Central memory CD8-positive, alpha-beta T cell (primary cell): ENCODE data around the gene CCDC12.
A peak's percentile ranks its signal among the peaks of the same experiment; 100 is the strongest.

ENCODE experiments used
- ATAC-seq: fragments of 150-1000 bp; cut with Tn5 transposase; replicated peaks from 2 replicates; pipeline ENCODE4 v1.10.0; 2022; ENCODE audit warnings: mild to moderate bottlenecking, moderate FRiP score, moderate number of reproducible peaks; ENCODE audit not compliant: poor library complexity, severe bottlenecking; ENCODE audit errors: extremely low read depth
- DNase-seq, 2 donors: peaks; one replicate each; pipeline ENCODE4 v3.0.0; 2021; ENCODE audit warnings: low spot score in 2 of 2
- H3K27ac Mint-ChIP-seq: one replicate; pipeline ENCODE4 v1.8.0; 2022; ENCODE audit warnings: low read depth, mild to moderate bottlenecking, moderate library complexity, mixed read lengths
- H3K27me3 Mint-ChIP-seq: one replicate; pipeline ENCODE4 v1.8.0; 2022; ENCODE audit warnings: mixed read lengths
- H3K36me3 Mint-ChIP-seq: one replicate; pipeline ENCODE4 v1.8.0; 2022; ENCODE audit warnings: mild to moderate bottlenecking, moderate library complexity, mixed read lengths; ENCODE audit not compliant: insufficient read depth
- H3K4me1 Mint-ChIP-seq: one replicate; pipeline ENCODE4 v1.8.0; 2022; ENCODE audit warnings: mixed read lengths
- H3K4me3 Mint-ChIP-seq: one replicate; pipeline ENCODE4 v1.8.0; 2022; ENCODE audit warnings: mild to moderate bottlenecking, moderate library complexity, mixed read lengths
- H3K9me3 Mint-ChIP-seq: one replicate; pipeline ENCODE4 v1.8.0; 2022; ENCODE audit warnings: mixed read lengths

The CCDC12 gene

DNA sequence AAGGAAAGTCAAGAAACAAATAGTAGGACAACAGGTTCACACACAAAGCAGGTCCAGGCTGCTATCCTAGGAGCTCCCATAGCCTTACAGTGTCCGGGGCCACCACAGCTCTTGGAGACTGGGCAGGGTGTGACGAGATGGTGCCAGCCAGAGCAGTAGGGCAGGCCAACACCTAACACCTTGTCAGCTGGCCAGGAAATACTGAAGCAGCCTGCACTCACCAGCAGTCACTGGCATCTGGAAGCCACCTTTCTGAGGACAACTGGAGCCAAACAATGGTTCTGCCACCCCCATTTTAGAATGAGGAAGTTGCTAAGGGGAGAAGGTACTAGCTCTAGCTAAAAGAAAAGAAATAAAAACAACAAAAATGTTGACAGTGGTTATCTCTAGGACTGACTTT, 47.2 kb downstream of the CCDC12 start:
- DNase-seq, result no peak
- no peak for ATAC-seq
- Mint-ChIP-seq H3K4me1 (peaks cover 68% of the 10 kb centered on the region), H3K9me3 (peaks cover 10% of the 10 kb centered on the region), H3K27me3 (no peaks in the 10 kb centered on the region), H3K27ac (peak overlapping the region; percentile 84), H3K36me3 (peaks cover 18% of the 10 kb centered on the region), H3K4me3 (peak overlapping the region; percentile 65)

GRCh38 chr3:46928282-46928681, 48.3 kb downstream of the CCDC12 start:
- Mint-ChIP-seq H3K27me3 (no peaks in the 10 kb centered on the region), H3K36me3 (peaks cover 20% of the 10 kb centered on the region), H3K4me1 (peaks cover 67% of the 10 kb centered on the region), H3K27ac (peak overlapping the region; percentile 84), H3K4me3 (peak overlapping the region; percentile 65), H3K9me3 (peaks cover 10% of the 10 kb centered on the region)
- no peak for DNase-seq
- peak; percentile 63 for ATAC-seq

- ATAC-seq, result no peak
- H3K4me3 Mint-ChIP-seq, result peak overlapping the region; percentile 65
- H3K27me3 Mint-ChIP-seq, result no peaks in the 10 kb centered on the region
- H3K4me1 Mint-ChIP-seq, result peaks cover 70% of the 10 kb centered on the region
- DNase-seq, result no peak
- H3K36me3 Mint-ChIP-seq, result peaks cover 26% of the 10 kb centered on the region
- H3K27ac Mint-ChIP-seq, result peak overlapping the region; percentile 84
- H3K9me3 Mint-ChIP-seq, result peaks cover 10% of the 10 kb centered on the region
These were observed 48.8 kb downstream of the CCDC12 start for GRCh38 chr3:46927718-46928073.

- H3K27me3 Mint-ChIP-seq, result no peaks in the 10 kb centered on the region
- peaks cover 32% of the 10 kb centered on the region for H3K36me3 Mint-ChIP-seq
- DNase-seq, result no peak
- peak overlapping the region; percentile 65 for H3K4me3 Mint-ChIP-seq
- H3K4me1 Mint-ChIP-seq, result peaks cover 64% of the 10 kb centered on the region
- H3K9me3 Mint-ChIP-seq, result peaks cover 10% of the 10 kb centered on the region
- peak; percentile 30 for ATAC-seq
- H3K27ac Mint-ChIP-seq, result peak overlapping the region; percentile 81
These were observed 49.5 kb downstream of the CCDC12 start for GRCh38 chr3:46926871-46927717.

DNA sequence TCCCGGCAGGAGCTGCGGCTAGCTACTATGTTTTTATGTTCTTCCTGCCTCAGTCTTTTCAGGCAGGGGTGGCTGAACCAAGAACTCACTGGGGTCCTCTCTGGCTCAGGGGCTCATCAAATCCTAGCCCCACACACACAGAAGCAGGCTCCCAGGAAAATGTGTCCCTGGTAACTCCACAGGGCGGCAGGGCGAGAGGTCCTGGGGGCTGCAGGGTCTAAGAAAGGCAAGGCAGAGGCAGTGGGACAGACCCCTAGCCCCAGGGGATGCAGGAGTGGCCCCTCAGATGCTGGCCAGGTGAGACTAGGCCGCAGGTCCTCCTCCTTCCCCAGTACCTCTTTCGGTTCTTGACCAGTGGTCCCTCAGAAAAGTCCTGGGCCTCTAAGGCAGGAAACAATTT, 50.1 kb downstream of the CCDC12 start:
- H3K9me3 Mint-ChIP-seq, result peaks cover 10% of the 10 kb centered on the region
- peaks cover 57% of the 10 kb centered on the region for H3K4me1 Mint-ChIP-seq
- ATAC-seq, result no peak
- peaks cover 35% of the 10 kb centered on the region for H3K36me3 Mint-ChIP-seq
- DNase-seq, result no peak
- no peaks in the 10 kb centered on the region for H3K27me3 Mint-ChIP-seq
- peak overlapping the region; percentile 65 for H3K4me3 Mint-ChIP-seq
- H3K27ac Mint-ChIP-seq, result peak overlapping the region; percentile 81

GRCh38 chr3:46926039-46926438, 50.5 kb downstream of the CCDC12 start:
- Mint-ChIP-seq H3K4me1 (peaks cover 53% of the 10 kb centered on the region), H3K9me3 (peaks cover 10% of the 10 kb centered on the region), H3K27me3 (no peaks in the 10 kb centered on the region), H3K36me3 (peaks cover 38% of the 10 kb centered on the region), H3K27ac (peak overlapping the region; percentile 81), H3K4me3 (peak overlapping the region; percentile 65)
- no peak for ATAC-seq
- DNase-seq, result no peak

GRCh38 chr3:46925585-46925934, 51.0 kb downstream of the CCDC12 start:
- peaks cover 40% of the 10 kb centered on the region for H3K36me3 Mint-ChIP-seq
- H3K27ac Mint-ChIP-seq, result peak overlapping the region; percentile 81
- peaks cover 49% of the 10 kb centered on the region for H3K4me1 Mint-ChIP-seq

DNA sequence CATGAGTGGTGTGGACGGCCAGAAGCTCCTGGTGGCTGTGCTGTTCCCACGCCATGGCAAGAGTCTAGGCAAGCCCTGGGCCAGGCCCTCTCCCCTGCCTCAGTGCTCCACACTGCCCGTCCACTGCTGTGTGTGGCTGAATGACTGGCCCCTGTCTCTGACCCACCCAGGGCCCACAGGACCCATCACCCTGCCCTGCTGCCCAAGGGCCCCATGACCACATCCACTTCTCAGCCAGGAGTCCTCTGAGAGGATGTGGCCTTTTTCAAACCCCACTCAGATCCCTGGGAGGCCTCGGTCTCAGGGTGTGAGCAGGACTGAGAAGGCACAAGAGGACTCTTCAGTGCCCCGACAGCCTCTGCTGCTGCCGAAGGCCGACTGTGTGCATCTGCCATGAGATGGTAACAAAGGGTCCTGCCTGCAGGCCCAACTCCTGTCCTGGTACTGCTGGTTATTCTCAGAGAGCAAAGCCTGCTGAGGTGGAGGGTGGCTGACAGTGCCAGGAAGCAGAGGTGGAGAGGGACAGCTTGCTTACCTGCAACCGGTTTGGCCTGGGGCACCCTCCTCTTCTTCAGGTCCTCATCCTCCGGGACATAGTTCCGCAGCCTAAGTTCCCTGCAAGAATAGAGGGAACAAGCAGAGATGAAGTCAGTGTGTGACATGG, 51.5 kb downstream of the CCDC12 start:
- Mint-ChIP-seq H3K9me3 (peaks cover 10% of the 10 kb centered on the region), H3K4me3 (no peak overlapping the region), H3K27me3 (no peaks in the 10 kb centered on the region), H3K36me3 (peaks cover 41% of the 10 kb centered on the region), H3K4me1 (peaks cover 46% of the 10 kb centered on the region), H3K27ac (peak overlapping the region; percentile 81)
- no peak for ATAC-seq
- DNase-seq, result no peak

More at GRCh38 chr3:46925585-46925934, 51.0 kb downstream of the CCDC12 start:
- ATAC-seq (no peak), DNase-seq (no peak)
- peaks cover 10% of the 10 kb centered on the region for H3K9me3 Mint-ChIP-seq
- peak overlapping the region; percentile 65 for H3K4me3 Mint-ChIP-seq
- no peaks in the 10 kb centered on the region for H3K27me3 Mint-ChIP-seq

DNA sequence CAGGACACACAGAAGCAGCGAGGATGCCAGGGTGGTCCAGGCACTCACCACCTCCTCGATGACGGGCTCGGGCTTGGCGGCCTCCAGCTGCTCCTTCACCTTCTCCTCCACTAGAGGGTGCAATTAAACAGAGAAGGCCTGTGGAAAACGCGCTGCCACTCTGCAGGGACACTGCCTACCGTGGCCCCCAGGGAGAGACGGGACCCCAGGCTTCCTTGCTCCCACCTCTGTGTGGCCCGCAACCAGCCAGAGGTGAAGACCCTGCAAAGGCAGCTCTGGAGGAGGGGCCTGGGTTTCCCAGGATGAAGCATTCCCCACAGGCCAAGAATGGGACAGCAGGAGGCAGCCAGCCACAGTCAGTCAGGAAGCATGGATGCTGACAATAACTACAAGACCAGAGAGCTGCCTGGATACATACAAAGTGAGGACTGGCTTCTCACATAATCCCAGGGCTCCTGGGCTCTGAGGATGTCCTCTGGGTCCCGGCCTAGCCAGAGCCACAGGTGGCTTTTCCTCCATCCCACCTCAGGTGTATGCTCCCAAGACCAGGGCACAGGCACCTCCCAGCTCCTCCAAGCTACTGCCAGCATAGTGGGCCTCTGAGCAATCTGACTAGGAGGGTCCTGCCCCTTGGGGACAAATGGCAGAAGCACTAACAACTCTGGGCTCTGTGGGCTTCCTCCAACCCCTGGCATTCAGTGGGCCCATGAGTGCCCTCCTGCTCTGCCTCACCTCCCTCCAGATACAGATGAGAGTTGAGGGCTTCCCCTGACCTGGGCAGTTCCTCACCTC, 52.8 kb downstream of the CCDC12 start:
- DNase-seq, result no peak
- Mint-ChIP-seq H3K27ac (peak overlapping the region; percentile 74), H3K36me3 (peaks cover 42% of the 10 kb centered on the region)

GRCh38 chr3:46922871-46923558, 53.5 kb downstream of the CCDC12 start:
- DNase-seq, result no peak
- Mint-ChIP-seq H3K27ac (peak overlapping the region; percentile 74), H3K36me3 (peaks cover 43% of the 10 kb centered on the region), H3K4me1 (peaks cover 31% of the 10 kb centered on the region), H3K9me3 (no peaks in the 10 kb centered on the region), H3K27me3 (no peaks in the 10 kb centered on the region), H3K4me3 (no peak overlapping the region)
- ATAC-seq, result no peak

More for the DNA sequence above, 52.8 kb downstream of the CCDC12 start:
- Mint-ChIP-seq H3K9me3 (peaks cover 5% of the 10 kb centered on the region), H3K4me3 (no peak overlapping the region), H3K27me3 (no peaks in the 10 kb centered on the region), H3K4me1 (peaks cover 38% of the 10 kb centered on the region)
- ATAC-seq, result no peak

DNA sequence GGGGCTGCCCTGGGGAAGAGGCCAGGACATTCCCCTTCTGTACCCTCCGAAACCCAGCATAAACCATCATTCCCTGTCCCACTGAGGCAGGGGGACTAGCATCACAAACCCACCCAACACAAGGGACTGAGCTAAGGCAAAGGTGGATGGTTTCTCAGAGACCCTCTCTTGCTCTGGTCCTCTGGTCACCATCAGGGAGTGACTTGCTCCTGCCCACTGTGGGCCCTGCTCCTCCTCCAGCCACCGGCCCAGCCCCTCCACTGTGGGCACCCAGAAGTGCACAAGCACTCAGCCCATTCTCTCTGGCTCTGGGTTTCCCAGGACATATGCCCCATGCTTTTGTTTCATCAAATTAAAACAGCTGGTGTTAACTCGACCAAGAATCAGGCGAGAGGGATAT, 54.1 kb downstream of the CCDC12 start:
- H3K4me3 Mint-ChIP-seq, result no peak overlapping the region
- H3K9me3 Mint-ChIP-seq, result no peaks in the 10 kb centered on the region
- H3K27ac Mint-ChIP-seq, result peak overlapping the region; percentile 29
- H3K4me1 Mint-ChIP-seq, result peaks cover 28% of the 10 kb centered on the region
- no peak for ATAC-seq
- H3K36me3 Mint-ChIP-seq, result peaks cover 45% of the 10 kb centered on the region
- DNase-seq, result no peak
- no peaks in the 10 kb centered on the region for H3K27me3 Mint-ChIP-seq

GRCh38 chr3:46921871-46922271, 54.7 kb downstream of the CCDC12 start:
- H3K4me1 Mint-ChIP-seq, result peaks cover 26% of the 10 kb centered on the region
- peaks cover 49% of the 10 kb centered on the region for H3K36me3 Mint-ChIP-seq
- DNase-seq (no peak), ATAC-seq (no peak)
- H3K4me3 Mint-ChIP-seq, result no peak overlapping the region
- H3K27ac Mint-ChIP-seq, result no peak overlapping the region
- H3K27me3 Mint-ChIP-seq, result no peaks in the 10 kb centered on the region
- H3K9me3 Mint-ChIP-seq, result no peaks in the 10 kb centered on the region
